OCI-LY1 (cell line): ENCODE results near the gene CEP19.

Experiments used
- H2AFZ ChIP-seq: fragments of 200-600 bp; sonication (generic), shearing (Covaris generic); 2 replicates; pipeline ENCODE4 v1.6.0; 2014; ENCODE audit warnings: antibody characterized with exemption, mild to moderate bottlenecking, low read length
- H3F3A ChIP-seq: fragments of 200-600 bp; sonication (generic), shearing (Covaris generic); 2 replicates; pipeline ENCODE4 v1.6.0; 2014; ENCODE audit warnings: mild to moderate bottlenecking, antibody characterized with exemption, low read length, moderate library complexity; ENCODE audit not compliant: insufficient read depth
- H3K27ac ChIP-seq: fragments of 200-600 bp; sonication (generic); 2 replicates; pipeline ENCODE4 v1.5.1; 2014; ENCODE audit warnings: low read length, mixed run types, mild to moderate bottlenecking, low read depth; ENCODE audit not compliant: poor library complexity, severe bottlenecking
- H3K27me3 ChIP-seq: fragments of 200-600 bp; sonication (generic); 2 replicates; pipeline ENCODE4 v1.6.0; 2014; ENCODE audit warnings: antibody characterized with exemption, mild to moderate bottlenecking, low read length, moderate library complexity; ENCODE audit not compliant: insufficient read depth
- H3K36me3 ChIP-seq: fragments of 200-600 bp; sonication (generic); 2 replicates; pipeline ENCODE4 v1.6.1; 2014; ENCODE audit warnings: mild to moderate bottlenecking, antibody characterized with exemption, low read length, moderate library complexity, mixed read lengths; ENCODE audit not compliant: insufficient read depth
- H3K4me1 ChIP-seq: fragments of 200-600 bp; sonication (generic); 2 replicates; pipeline ENCODE4 v1.5.1; 2014; ENCODE audit warnings: mild to moderate bottlenecking, low read length, moderate library complexity; ENCODE audit not compliant: insufficient read depth, severe bottlenecking
- H3K4me2 ChIP-seq: fragments of 200-600 bp; sonication (generic), shearing (Covaris generic); 2 replicates; pipeline ENCODE4 v1.6.1; 2014; ENCODE audit warnings: low read length
- H3K4me3 ChIP-seq: fragments of 200-600 bp; sonication (generic); 2 replicates; pipeline ENCODE4 v1.5.1; 2014; ENCODE audit warnings: low read length, low read depth, mild to moderate bottlenecking, mixed read lengths; ENCODE audit not compliant: poor library complexity, severe bottlenecking
- H3K79me2 ChIP-seq: fragments of 200-600 bp; shearing (Covaris generic); 2 replicates; pipeline ENCODE4 v1.6.1; 2016; ENCODE audit warnings: mixed run types, low read length, mixed read lengths; ENCODE audit not compliant: insufficient read depth
- H3K9ac ChIP-seq: fragments of 200-600 bp; sonication (generic), shearing (Covaris generic); 2 replicates; pipeline ENCODE4 v1.6.1; 2014; ENCODE audit warnings: mild to moderate bottlenecking, low read length, mixed read lengths
- H3K9me2 ChIP-seq: fragments of 200-600 bp; sonication (generic), shearing (Covaris generic); 2 replicates; pipeline ENCODE4 v1.6.1; 2014; ENCODE audit warnings: low read depth, mild to moderate bottlenecking, low read length, mixed read lengths
- H3K9me3 ChIP-seq: fragments of 200-600 bp; shearing (Covaris generic); 2 replicates; pipeline ENCODE4 v1.6.1; 2014; ENCODE audit warnings: low read length, mixed read lengths
- H4K20me1 ChIP-seq: fragments of 200-600 bp; sonication (generic), shearing (Covaris generic); 2 replicates; pipeline ENCODE4 v1.6.0; 2016; ENCODE audit warnings: mild to moderate bottlenecking, low read length; ENCODE audit not compliant: insufficient read depth
- CTCF ChIP-seq: fragments of 200-600 bp; sonication (generic), shearing (Covaris generic); IDR thresholded peaks from 2 replicates; pipeline ENCODE4 v1.5.1; 2017; ENCODE audit warnings: mild to moderate bottlenecking, antibody characterized with exemption, low read length, moderate library complexity, mixed read lengths
- EZH2 ChIP-seq: fragments of 200-600 bp; sonication (generic), shearing (Covaris generic); IDR thresholded peaks from 2 replicates; pipeline ENCODE4 v1.8.0; 2017; ENCODE audit warnings: borderline replicate concordance, mixed run types, mild to moderate bottlenecking, antibody characterized with exemption, low read length, moderate library complexity, mixed read lengths

Gene CEP19

DNA sequence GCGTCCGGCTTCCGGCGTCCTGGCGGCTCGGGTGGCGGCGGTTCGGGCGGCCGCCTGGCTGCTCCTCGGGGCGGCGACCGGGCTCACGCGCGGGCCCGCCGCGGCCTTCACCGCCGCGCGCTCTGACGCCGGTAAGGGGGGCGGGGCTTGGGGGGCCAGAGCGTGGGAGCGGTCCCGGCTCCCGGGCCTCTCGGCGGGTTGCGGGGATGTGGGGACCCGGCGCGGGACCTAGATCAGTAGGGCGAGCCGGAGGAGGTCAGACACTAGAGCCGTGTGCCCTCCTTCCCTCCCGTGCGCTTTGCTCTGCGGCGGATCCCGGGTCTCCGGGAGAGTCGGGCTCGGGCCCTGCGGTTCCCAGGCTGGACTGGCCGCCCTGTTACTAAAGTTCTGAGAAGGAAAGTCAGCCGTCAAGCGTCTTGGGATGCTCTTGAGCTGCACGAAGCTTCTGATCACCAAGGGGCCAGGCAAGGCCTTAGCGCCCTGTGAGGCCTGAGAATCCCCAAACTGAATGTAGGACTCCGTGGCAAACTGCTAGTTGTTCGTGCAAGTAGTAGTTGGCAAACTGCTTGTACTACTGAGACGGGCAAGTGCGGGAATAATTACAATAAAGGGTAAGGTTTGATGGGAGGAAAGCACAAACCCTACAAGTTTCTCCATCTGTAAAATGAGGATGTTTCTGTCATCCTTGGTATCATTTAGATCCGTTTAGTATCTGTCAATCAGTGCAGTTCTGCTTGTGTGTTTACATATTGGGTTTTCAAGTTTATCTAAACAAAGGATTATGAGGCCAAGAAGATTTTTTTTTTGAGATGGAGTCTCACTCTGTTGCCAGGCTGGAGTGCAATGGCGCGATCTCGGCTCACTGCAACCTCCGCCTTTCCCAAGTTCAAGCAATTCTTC lies 714 bp upstream of the CEP19 start:
- Histone ChIP-seq H3F3A (no peaks in the 10 kb centered on the region), H3K36me3 (peaks cover 8% of the 10 kb centered on the region), H3K9ac (peak overlapping the region; percentile 78), H3K9me2 (no peaks in the 10 kb centered on the region), H3K4me2 (peak overlapping the region; percentile 92), H3K9me3 (no peaks in the 10 kb centered on the region), H2AFZ (no peak overlapping the region), H3K4me1 (peaks cover 30% of the 10 kb centered on the region), H3K4me3 (peak overlapping the region; percentile 76), H3K79me2 (peaks cover 6% of the 10 kb centered on the region; the same call in 1 of the 2 replicates), H3K27ac (peak overlapping the region; percentile 53), H3K27me3 (no peaks in the 10 kb centered on the region), H4K20me1 (no peaks in the 10 kb centered on the region)
- TF ChIP-seq EZH2 (no peak), CTCF (no peak)

DNA sequence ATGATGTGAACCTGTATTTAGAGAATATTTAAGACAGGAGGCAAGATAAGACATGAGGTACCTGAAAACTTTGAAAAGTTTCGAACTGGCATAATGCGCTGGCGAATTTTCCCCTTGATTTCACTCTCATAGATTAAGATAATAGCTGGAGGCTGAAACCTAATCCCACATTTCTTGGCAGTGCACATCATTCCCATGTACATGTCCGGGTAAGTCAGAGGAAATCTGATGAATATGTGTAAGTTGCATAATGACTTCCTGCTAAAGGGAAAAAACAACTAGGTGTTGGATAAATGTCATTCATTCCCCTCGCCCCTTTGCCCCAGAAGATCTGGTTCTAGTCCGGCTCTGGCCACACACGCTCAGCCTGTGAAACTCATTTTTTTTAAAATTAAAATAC lies 3.6 kb downstream of the CEP19 start:
- Histone ChIP-seq H3K4me3 (no peak overlapping the region), H3F3A (no peaks in the 10 kb centered on the region), H3K9me3 (no peaks in the 10 kb centered on the region), H3K4me1 (peaks cover 16% of the 10 kb centered on the region), H3K36me3 (no peaks in the 10 kb centered on the region), H3K9me2 (no peaks in the 10 kb centered on the region), H4K20me1 (no peaks in the 10 kb centered on the region), H3K79me2 (0 out of 2 replicates have a peak, but pooled peaks cover 6% of the 10 kb centered on the region), H3K27ac (no peak overlapping the region), H2AFZ (no peak overlapping the region), H3K27me3 (no peaks in the 10 kb centered on the region), H3K9ac (no peak overlapping the region), H3K4me2 (no peak overlapping the region)
- TF ChIP-seq EZH2, result no peak
- TF ChIP-seq CTCF, result no peak

- Histone ChIP-seq H3K9ac (no peak overlapping the region), H3K79me2 (no peaks in the 10 kb centered on the region), H3K9me2 (no peaks in the 10 kb centered on the region), H3K27ac (no peak overlapping the region), H4K20me1 (no peaks in the 10 kb centered on the region), H3K4me2 (no peak overlapping the region), H2AFZ (no peak overlapping the region), H3F3A (no peaks in the 10 kb centered on the region), H3K4me3 (no peak overlapping the region), H3K9me3 (no peaks in the 10 kb centered on the region), H3K27me3 (no peaks in the 10 kb centered on the region), H3K36me3 (no peaks in the 10 kb centered on the region), H3K4me1 (peaks cover 9% of the 10 kb centered on the region)
- TF ChIP-seq CTCF, result no peak
- no peak for TF ChIP-seq EZH2
Observed at GRCh38 chr3:196707566-196707965, 4.5 kb downstream of the CEP19 start.
